Motor neuron (in vitro differentiated cells): ENCODE measurements around the gene ISOC1. TPM values are rescaled to one million over a fixed set of nuclear protein-coding genes. Genes with fewer than 3 reads are reported as not detected.

Experiments
- ATAC-seq, 8 experiments: fragments of 200-7000 bp; cut with Tn5 transposase; replicated peaks in 6 of 8; 2 replicates each; pipeline ENCODE4 v1.8.0; 2021; ENCODE audit warnings: mild to moderate bottlenecking in 8 of 8, moderate library complexity in 8 of 8
- H3K27ac ChIP-seq, 2 donors: fragments of 250-450 bp; sonication (Bioruptor Pico); 2 replicates each; pipeline ENCODE4 v1.9.0; 2021; ENCODE audit warnings: antibody characterized with exemption in 2 of 2, mild to moderate bottlenecking in 2 of 2, moderate library complexity in 1 of 2
- H3K4me1 ChIP-seq, 2 donors: fragments of 250-450 bp; sonication (Bioruptor Pico); replicated peaks in 1 of 2; 2 replicates each; pipeline ENCODE4 v1.6.1; 2021; ENCODE audit warnings: antibody characterized with exemption in 2 of 2, mild to moderate bottlenecking in 2 of 2, moderate library complexity in 1 of 2
- H3K4me3 ChIP-seq, 5 donors: fragments of 250-450 bp; sonication (Bioruptor Pico); 2 replicates each; pipeline ENCODE4 v1.9.0; 2021; ENCODE audit warnings: antibody characterized with exemption in 5 of 5, mild to moderate bottlenecking in 5 of 5, moderate library complexity in 4 of 5
- WGBS, 10 experiments: fragments of 450-650 bp; shearing (Covaris generic); methylation state at CpG; one replicate each; pipeline ENCODE4 v1.0.0; 2022; 5-methylcytosine and 5-hydroxymethylcytosine counted together
- in situ Hi-C, 9 experiments: fragments of 400-800 bp; cut with MboI; loops; one replicate each; pipeline ENCODE4 v1.15.0; 2021; ENCODE audit warnings: low sequenced_read_pairs in 9 of 9, low pct_unique_long_range_greater_than_20kb in 2 of 9; ENCODE audit not compliant: unreplicated experiment in 9 of 9
- total RNA-seq, 8 experiments: library from RNA; unstranded; fragments of 300-600 nt; gene quantifications; 2 replicates each; pipeline versions ENCODE4 v1.2.3 to v1.2.4, GENCODE V29; 2022

Gene ISOC1
- total RNA-seq, 8 experiments from 2014 or later: 16.2 to 90.3 (median 22.3) TPM

DNA sequence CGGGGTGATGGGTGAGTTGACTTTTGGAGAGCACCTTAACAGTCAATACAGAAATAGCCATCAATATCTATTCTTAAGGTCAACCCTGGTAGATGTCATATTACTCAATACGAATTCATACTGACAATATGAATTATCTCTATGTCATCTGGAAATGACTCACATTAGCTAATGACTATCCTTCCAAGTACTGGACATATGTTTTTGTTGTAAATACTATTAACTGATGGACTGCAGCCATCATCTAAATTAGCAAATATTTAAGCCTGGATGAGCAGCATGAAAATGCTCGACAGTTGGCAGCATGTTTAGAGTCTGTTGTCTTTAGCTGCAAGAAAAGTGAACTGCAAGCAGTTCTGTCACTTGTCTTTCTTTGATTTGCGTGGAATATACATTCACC is 19.6 kb upstream of the ISOC1 start:
- no peaks in the 10 kb centered on the region for H3K4me1 ChIP-seq
- H3K4me3 ChIP-seq: no peak overlapping the region
- H3K27ac ChIP-seq: no peak overlapping the region
- ATAC-seq: peak in 3 of 8 experiments; percentile 42 to 50 (median 46)
- 13 to 98% (median 85%) methylated on average over 2 to 4 of the region's 4 CpGs for WGBS, 10 experiments
- in situ Hi-C loops: no loop called here

DNA sequence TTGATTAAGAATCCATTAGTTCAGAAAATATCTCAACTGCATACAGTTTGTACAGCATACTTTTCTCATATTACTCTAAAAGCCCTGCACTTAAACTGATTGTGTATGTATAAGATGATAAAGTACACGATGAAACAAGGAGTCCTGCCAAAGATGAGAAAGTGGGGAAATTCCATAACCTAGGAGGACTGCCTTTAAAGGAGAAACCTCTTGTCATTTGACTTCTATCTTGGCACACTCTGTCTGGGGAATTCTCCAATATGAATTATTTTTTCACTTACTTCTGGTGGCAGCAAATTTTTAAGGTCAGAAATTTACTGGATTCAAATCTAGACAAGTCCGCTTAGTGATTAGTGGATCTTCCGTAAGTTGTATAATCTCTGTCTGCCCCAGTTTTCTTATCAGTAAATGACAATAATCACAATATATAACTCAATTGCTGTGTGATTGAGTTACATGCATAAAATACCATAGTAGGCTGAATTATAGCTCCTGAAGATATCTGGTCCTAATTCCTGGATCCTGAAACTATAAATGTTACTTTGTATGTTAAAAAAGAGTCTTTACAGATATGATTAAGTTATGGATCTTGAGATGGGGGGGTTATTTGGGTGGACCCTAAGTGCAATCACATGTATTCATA is 17.0 kb upstream of the ISOC1 start:
- WGBS, 10 experiments: 0 to 100% (median 93%) methylated on average over 1 to 3 of the region's 3 CpGs; no CpG with 5 or more reads in 2 of the 10 experiments
- Histone ChIP-seq H3K27ac (no peak overlapping the region), H3K4me3 (no peak overlapping the region), H3K4me1 (no peaks in the 10 kb centered on the region)
- no peak for ATAC-seq
- in situ Hi-C loops: no loop called here

DNA sequence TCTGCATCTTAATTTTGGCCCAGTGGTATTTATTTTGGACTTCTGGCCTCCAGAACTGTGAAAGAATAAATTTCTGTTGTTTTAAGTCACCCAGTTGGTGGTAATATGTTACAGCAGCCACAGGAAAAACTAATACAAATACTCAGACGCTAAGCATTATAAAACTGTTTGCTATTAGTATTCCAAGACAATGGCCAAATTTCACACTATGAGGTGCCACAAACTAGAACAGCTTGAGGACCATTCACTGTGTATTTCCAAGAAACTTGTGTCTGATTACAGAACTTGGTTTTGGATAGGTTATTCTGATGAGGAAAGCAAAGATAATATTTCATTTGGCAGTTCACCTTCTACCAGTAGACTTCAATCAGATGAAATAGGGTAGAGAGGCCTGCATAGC is 16.3 kb upstream of the ISOC1 start:
- H3K4me3 ChIP-seq: no peak overlapping the region
- no peak for ATAC-seq
- H3K27ac ChIP-seq: no peak overlapping the region
- no peaks in the 10 kb centered on the region for H3K4me1 ChIP-seq
- in situ Hi-C loops: no loop called here
- 14 to 100% (median 94%) methylated on average over 1 of the region's 1 CpG; no CpG with 5 or more reads in 4 of the 10 experiments for WGBS, 10 experiments

DNA sequence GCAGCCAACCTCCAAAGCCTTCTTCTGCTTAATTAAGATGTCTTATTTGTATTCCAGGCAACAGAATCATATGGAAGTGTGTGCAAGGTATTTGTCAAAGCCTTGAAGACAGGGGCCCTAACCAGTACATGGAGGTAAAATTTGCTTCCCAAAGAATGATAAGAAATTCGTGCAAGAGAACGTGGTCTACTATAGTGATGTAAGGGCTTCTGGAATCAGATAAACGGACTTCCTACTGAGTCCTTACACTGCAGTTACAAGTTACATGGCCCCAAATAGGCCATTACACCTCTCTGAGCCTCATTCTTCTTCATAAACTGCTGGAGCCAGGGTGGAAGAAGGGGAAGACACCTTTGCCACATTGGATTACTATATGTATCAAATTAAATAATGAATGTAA is 15.9 kb upstream of the ISOC1 start:
- Histone ChIP-seq H3K4me1 (no peaks in the 10 kb centered on the region), H3K27ac (no peak overlapping the region), H3K4me3 (no peak overlapping the region)
- no peak for ATAC-seq
- in situ Hi-C loops: no loop called here
- WGBS, 10 experiments: 30 to 80% (median 71%) methylated on average over 1 to 3 of the region's 3 CpGs; no CpG with 5 or more reads in 1 of the 10 experiments

DNA sequence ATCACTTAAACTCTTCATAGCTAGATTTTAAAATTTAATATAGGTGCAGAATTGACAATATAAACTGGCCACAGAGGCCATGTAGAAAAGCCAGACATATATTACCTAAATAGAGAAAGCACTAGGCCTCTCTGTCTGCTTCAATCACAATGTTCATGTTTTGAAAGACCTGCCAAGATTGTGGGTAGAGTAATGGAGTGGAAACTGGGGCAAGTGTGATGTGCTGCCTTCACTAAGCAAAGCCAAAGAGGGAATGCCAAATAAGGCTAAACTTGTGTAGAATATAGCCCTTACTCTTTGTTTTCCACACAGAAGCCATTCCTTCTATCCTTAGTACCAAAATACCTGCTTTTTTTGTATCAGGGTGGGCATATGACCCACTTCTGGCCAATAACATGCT is 15.1 kb upstream of the ISOC1 start:
- Histone ChIP-seq H3K4me3 (no peak overlapping the region), H3K4me1 (no peaks in the 10 kb centered on the region), H3K27ac (no peak overlapping the region)
- no peak for ATAC-seq
- in situ Hi-C loops: no loop called here

DNA sequence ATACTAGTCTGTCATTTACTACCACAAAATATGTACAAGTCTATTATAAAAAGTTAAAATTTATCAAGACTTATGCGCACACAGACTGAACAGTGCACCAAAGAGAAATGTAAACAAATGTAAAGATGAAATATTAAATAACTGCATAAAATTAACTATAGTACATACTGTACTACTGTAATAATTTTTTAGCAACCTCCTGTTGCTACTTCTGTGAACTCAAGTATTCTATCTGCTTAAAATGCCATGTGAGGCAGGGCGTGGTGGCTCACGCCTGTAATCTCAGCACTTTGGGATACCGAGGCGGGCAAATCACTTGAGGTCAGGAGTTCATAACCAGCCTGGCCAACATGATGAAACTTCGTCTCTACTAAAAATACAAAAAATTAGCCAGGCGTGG is 13.8 kb upstream of the ISOC1 start:
- ATAC-seq: peak in 1 of 8 experiments; percentile 92
- Histone ChIP-seq H3K27ac (no peak overlapping the region), H3K4me3 (no peak overlapping the region), H3K4me1 (no peaks in the 10 kb centered on the region)
- in situ Hi-C loops: no loop called here
- 23 to 100% (median 93%) methylated on average over 1 to 7 of the region's 7 CpGs for WGBS, 10 experiments

DNA sequence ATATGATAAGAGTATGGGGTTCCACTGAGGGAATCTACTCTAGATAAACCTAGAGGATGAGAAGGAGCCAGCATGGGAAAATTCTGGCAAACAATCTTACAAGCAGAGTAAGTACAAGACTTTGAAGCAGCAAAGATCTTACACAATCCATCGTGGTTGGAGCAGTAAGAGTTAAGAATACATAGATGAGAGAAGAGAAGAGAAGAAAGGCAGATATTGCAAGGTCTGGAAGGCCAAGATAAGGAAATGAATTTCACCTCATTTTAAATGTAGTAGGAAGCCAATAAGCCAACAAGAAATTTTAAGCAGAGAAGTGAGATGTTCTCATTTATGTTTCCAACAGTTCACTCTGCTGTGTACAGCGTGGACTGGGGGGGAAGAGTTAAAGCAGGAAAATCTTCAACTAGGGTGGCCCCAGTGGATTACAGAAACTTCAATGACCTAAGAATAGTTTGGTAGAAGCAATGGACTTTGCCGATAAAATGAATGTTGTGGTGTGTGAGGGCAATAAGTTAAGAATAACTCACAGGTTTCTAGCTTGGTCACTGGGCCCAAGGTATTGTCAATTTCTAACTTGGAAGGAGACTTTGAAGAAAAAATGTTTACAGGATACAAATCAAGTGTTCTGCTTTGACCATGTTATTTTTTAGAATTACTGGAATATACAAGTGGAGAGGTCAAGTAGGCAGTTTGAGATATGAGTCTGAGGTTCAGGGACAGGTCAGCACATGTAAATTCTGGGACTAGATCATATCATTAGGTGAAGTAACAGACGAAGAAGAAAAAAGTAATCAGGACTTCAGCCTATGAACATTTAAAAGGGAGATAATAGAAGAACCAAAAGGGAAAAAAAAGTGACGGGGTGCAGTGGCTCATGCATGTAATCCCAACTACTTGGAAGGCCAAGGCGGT is 12.1 kb upstream of the ISOC1 start:
- no peak for ATAC-seq
- H3K4me3 ChIP-seq: no peak overlapping the region
- H3K4me1 ChIP-seq: no peaks in the 10 kb centered on the region
- 61 to 100% (median 83%) methylated on average over 1 to 6 of the region's 6 CpGs for WGBS, 10 experiments
- no peak overlapping the region for H3K27ac ChIP-seq
- in situ Hi-C loops: no loop called here

DNA sequence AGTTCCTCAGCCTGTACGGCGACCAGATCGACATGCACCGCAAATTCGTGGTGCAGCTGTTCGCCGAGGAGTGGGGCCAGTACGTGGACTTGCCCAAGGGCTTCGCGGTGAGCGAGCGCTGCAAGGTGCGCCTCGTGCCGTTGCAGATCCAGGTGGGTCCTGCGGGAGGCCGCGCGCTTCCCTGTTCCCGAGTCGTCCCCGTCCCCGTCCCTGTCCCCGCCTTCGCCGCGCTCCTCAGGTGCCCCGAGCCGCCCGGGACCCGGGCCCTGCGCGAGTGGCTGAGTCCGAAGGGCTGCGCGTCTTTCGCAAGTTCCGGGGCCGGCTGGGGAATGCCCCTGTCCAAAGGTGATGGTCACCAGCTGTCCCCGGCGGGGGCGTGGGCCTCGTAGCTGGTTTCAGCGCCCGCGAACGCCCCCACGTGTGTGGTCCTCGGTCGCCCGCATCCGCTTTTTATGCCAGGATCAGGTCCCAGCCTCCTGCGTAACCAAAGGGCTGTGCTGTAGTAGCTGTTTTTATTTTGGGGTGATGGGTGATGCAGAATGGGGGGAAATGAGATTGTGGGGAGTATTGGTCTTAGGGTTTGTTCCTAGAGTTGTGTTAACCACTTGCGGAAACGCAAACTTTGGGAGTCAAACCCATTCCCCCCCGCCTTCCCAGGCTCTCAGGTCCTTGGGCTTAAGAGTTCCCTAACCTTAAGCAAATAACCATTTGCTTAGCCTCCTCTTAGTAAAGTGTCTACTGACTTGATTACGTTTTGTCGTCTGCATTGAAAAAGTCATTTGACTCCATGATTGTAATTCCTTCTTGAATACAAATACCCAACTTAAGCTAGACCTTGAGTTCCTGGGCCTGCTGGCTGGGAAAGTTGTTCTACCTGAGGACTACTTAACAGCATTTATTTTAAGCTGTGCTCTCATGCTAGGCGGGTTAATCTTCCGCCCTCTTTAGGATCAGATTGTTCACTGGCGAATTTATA is 663 bp downstream of the ISOC1 start:
- peak; percentile 7 to 46 (median 35) for ATAC-seq
- 4 to 68% (median 22%) methylated on average over 3 to 30 of the region's 61 CpGs; no CpG with 5 or more reads in 2 of the 10 experiments for WGBS, 10 experiments
- H3K27ac ChIP-seq: peak overlapping the region; percentile 37 to 50
- H3K4me3 ChIP-seq: peak overlapping the region; percentile 60 to 75 (median 63)
- in situ Hi-C loops: no loop called here
- H3K4me1 ChIP-seq: peaks cover 2 to 10% of the 10 kb centered on the region in 2 donors

DNA sequence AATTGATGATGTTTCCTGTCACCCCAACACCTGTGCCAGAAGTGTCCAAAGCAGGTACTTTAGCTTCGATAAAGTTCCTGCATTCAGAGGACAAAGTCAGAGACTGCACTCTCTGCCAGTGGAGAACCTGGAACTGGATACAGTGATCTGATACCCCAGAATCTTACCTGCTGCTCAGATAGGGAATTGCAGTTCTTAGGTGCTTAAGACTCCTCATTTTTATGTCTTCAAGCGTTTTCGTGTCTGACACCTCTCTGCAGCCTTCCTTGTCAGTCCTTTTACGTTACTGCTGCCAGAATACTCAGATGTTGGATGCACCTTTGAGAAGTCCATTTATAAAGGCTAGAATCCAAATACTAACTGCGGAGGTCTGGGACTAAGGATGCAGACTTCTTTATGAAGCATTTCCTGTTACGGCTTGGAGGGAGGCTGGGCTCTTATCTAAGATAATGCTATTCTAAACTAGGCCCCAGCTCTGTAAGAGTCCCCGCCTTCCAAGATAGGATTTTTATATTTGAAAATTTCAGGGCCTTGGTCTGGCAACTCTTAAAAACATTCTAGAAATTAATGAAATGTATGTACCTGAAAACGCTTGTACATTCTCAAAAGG is 1.9 kb downstream of the ISOC1 start:
- 74 to 100% (median 82%) methylated on average over 2 to 8 of the region's 8 CpGs; no CpG with 5 or more reads in 1 of the 10 experiments for WGBS, 10 experiments
- no peak overlapping the region for H3K4me3 ChIP-seq
- H3K4me1 ChIP-seq: peaks cover 2 to 10% of the 10 kb centered on the region in 2 donors
- no peak overlapping the region for H3K27ac ChIP-seq
- no peak for ATAC-seq
- in situ Hi-C loops: no loop called here

DNA sequence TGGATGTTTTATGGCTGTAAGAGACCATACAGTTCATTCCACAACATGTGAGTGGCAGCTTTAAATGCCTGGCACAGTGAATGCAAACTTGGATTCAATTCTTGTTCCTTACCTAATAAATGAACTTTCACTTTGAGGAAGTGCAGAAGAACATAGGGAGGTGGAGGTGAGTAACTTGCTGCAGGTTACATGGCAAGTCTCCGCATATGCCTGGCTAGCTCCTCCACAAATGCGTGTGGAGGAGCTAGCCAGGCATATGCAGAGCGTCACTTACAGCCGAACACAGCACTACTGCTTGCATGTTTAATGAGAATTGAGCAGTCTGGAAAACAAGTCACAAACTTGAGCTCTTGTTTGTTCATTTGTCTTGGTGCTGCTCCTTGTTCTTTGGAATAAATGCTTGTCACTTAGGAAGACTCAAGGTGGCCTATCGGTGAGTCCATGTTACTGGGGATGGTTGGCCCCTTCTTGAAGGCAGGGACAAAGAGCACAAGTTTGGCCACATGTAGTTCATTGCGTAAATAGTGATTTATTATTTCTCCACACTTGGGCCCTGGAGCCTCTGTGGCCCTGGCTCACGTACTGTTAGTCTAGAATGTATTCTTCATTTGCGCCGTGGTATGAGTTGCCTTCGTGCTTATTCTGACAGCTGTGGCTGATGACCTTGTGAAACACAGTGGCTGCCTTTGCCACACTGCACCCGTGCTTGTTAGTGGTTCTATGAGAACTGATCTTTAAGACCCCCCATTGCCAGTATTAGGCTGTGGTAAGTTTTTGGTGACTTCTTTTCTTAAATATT is 3.1 kb downstream of the ISOC1 start:
- no peak for ATAC-seq
- 35 to 100% (median 91%) methylated on average over 1 to 9 of the region's 11 CpGs; no CpG with 5 or more reads in 2 of the 10 experiments for WGBS, 10 experiments
- Histone ChIP-seq H3K27ac (no peak overlapping the region), H3K4me3 (no peak overlapping the region), H3K4me1 (peaks cover 2 to 10% of the 10 kb centered on the region in 2 donors)
- in situ Hi-C loops: no loop called here

DNA sequence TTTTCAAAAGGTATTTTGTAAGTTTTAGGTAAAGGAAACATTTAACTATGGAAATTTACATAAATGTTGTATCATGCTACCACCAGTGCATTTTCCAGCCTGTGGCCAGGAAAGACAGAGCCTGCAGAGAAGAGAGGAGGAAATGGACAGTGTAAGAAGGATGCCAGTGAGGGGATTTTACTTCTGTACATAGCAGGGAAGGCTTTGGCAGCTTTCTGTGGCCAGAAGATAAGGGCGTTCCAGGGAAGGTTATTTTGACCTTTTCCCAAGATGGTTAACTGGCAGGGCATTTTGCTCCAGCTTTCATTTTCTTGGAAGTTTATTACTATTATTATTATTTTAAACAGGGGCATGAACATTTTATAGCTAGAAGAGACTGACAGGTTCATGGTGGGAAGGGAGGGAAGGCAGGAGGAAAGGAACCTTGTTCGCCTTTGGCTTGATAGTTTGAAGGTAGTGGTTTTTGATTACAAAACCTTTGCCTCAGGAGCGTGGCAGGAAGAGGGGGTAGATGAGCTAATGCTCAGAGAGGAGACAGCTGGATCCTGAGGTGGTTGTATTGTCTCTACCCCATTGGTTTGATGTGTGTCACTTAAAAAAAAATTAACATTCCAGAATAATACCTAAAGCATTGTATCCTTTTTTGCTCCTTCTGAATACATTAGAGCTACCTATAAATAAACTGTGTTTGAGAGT is 4.1 kb downstream of the ISOC1 start:
- in situ Hi-C loops: no loop called here
- Histone ChIP-seq H3K4me1 (peaks cover 2 to 8% of the 10 kb centered on the region in 2 donors), H3K27ac (no peak overlapping the region), H3K4me3 (no peak overlapping the region)
- WGBS, 10 experiments: 63 to 100% (median 92%) methylated on average over 1 to 3 of the region's 3 CpGs; no CpG with 5 or more reads in 1 of the 10 experiments
- no peak for ATAC-seq
